Liver (tissue), 9 donors: ENCODE measurements around the gene PHC2. TPM values are rescaled to one million over a fixed set of nuclear protein-coding genes. Genes with fewer than 3 reads are reported as not detected.

ENCODE experiments used
- DNase-seq: peaks from one replicate; pipeline ENCODE4 v3.0.0-alpha.2; 2017; ENCODE audit warnings: low spot score
- H3K27ac ChIP-seq, 2 donors: one replicate each; pipeline ENCODE4 v1.7.0; 2013; ENCODE audit warnings: inconsistent platforms in 2 of 2, low read length in 2 of 2, control low read depth in 1 of 2, low read depth in 1 of 2, mild to moderate bottlenecking in 1 of 2
- H3K27me3 ChIP-seq, 4 donors: one replicate each; pipeline versions ENCODE4 v1.6.1 to v1.7.0; 2013; ENCODE audit warnings: low read length in 3 of 4, inconsistent platforms in 1 of 4, mild to moderate bottlenecking in 1 of 4, moderate library complexity in 1 of 4; ENCODE audit not compliant: control insufficient read depth in 4 of 4, insufficient read depth in 4 of 4
- H3K36me3 ChIP-seq, 4 donors: one replicate each; pipeline versions ENCODE4 v1.6.1 to v1.7.0; 2013; ENCODE audit warnings: low read length in 3 of 4, mild to moderate bottlenecking in 3 of 4, low read depth in 1 of 4, moderate library complexity in 1 of 4; ENCODE audit not compliant: control insufficient read depth in 4 of 4, insufficient read depth in 3 of 4
- H3K4me1 ChIP-seq, 4 donors: one replicate each; pipeline versions ENCODE4 v1.6.1 to v1.7.0; 2013; ENCODE audit warnings: low read length in 3 of 4, mild to moderate bottlenecking in 3 of 4, moderate library complexity in 1 of 4; ENCODE audit not compliant: control insufficient read depth in 4 of 4, insufficient read depth in 4 of 4
- H3K4me3 ChIP-seq, 3 donors: one replicate each; pipeline versions ENCODE4 v1.6.1 to v1.7.0; 2013; ENCODE audit warnings: low read length in 3 of 3, control low read depth in 1 of 3, low read depth in 1 of 3, mild to moderate bottlenecking in 1 of 3
- H3K9ac ChIP-seq, 2 donors: one replicate each; pipeline ENCODE4 v1.7.0; 2013; ENCODE audit warnings: low read length in 2 of 2, mild to moderate bottlenecking in 2 of 2, moderate library complexity in 2 of 2, control low read depth in 1 of 2, low read depth in 1 of 2
- H3K9me3 ChIP-seq, 4 donors: one replicate each; pipeline versions ENCODE4 v1.6.1 to v1.7.0; 2013; ENCODE audit warnings: low read length in 3 of 4; ENCODE audit not compliant: control insufficient read depth in 4 of 4
- ATF3 ChIP-seq: IDR thresholded peaks from 2 replicates; pipeline ENCODE4 v1.6.1; 2016; ENCODE audit warnings: antibody characterized with exemption
- CTCF ChIP-seq: fragments of 150-350 bp; IDR thresholded peaks from 2 replicates; pipeline ENCODE4 v1.5.1; 2017; ENCODE audit warnings: improper control_type of control experiment, low read depth, low read length; ENCODE audit not compliant: missing input control
- EGR1 ChIP-seq, 2 donors: IDR thresholded peaks; 2 replicates each; pipeline ENCODE4 v1.6.1; 2016 to 2018; ENCODE audit warnings: antibody characterized with exemption in 2 of 2, low read depth in 2 of 2
- FOXA1 ChIP-seq: IDR thresholded peaks from 2 replicates; pipeline ENCODE4 v1.6.1; 2016; ENCODE audit warnings: antibody characterized with exemption
- HNF4G ChIP-seq: IDR thresholded peaks from 2 replicates; pipeline ENCODE4 v1.6.1; 2016; ENCODE audit warnings: antibody characterized with exemption
- JUND ChIP-seq, 2 donors: IDR thresholded peaks; 2 replicates each; pipeline ENCODE4 v1.6.1; 2016; ENCODE audit warnings: antibody characterized with exemption in 2 of 2
- RAD21 ChIP-seq, 2 donors: IDR thresholded peaks; 2 replicates each; pipeline ENCODE4 v1.6.1; 2016; ENCODE audit warnings: antibody characterized with exemption in 2 of 2, mild to moderate bottlenecking in 2 of 2
- REST ChIP-seq: IDR thresholded peaks from 2 replicates; pipeline ENCODE4 v1.6.1; 2016; ENCODE audit warnings: antibody characterized with exemption, mild to moderate bottlenecking
- RXRA ChIP-seq, 2 donors: IDR thresholded peaks; 2 replicates each; pipeline ENCODE4 v1.6.1; 2017 to 2018; ENCODE audit warnings: antibody characterized with exemption in 2 of 2, mild to moderate bottlenecking in 1 of 2
- TAF1 ChIP-seq: conservative IDR thresholded peaks from 2 replicates; pipeline ENCODE4 v1.6.1; 2016; ENCODE audit warnings: antibody characterized with exemption, mild to moderate bottlenecking
- YY1 ChIP-seq: IDR thresholded peaks from 2 replicates; pipeline ENCODE4 v1.6.1; 2016; ENCODE audit warnings: antibody characterized with exemption, mild to moderate bottlenecking
- WGBS: extraction: QIAGEN DNeasy Blood & Tissue Kit; methylation state at CpG from one replicate; pipeline ENCODE4 v1.1.7; 2013; 5-methylcytosine and 5-hydroxymethylcytosine counted together
- polyA plus RNA-seq, 2 donors: library from polyadenylated mRNA; stranded (reverse) in 1 of 2; unstranded in 1 of 2; fragments of 200-250 nt in 1 of 2; fragments of >200 nt in 1 of 2; fragmentation: Nextera tagmentation in 1 of 2; extraction: Ambion mirVana in 1 of 2; gene quantifications; one replicate each; pipeline versions ENCODE4 v1.2.1 to v1.2.3, GENCODE V29; 2013 to 2015
- total RNA-seq, 2 donors: library from RNA; depleted of rRNA; stranded (reverse); fragments of >200 nt; gene quantifications; one replicate each; pipeline ENCODE4 v1.2.3, GENCODE V29; 2014
- donor health status: healthy.
- donor health status: healthy.
- donor health status: healthy.
- donor health status: healthy.
- donor health status: healthy.

PHC2 gene
- total and polyA plus RNA-seq, 4 donors = 19.1 to 67.8 (median 44.7) TPM

GRCh38 chr1:33471416-33471815 is 40.5 kb upstream of the PHC2 start:
- Histone ChIP-seq H3K4me1 (peaks cover 0 to 17% (median 8%) of the 10 kb centered on the region in 4 donors), H3K9me3 (no peaks in the 10 kb centered on the region)
- WGBS = 92% methylated on average over 4 of the region's 4 CpGs

GRCh38 chr1:33470495-33471012 is 39.7 kb upstream of the PHC2 start:
- Histone ChIP-seq H3K27ac (no peak overlapping the region), H3K36me3 (no peaks in the 10 kb centered on the region), H3K27me3 (no peaks in the 10 kb centered on the region), H3K4me1 (peaks cover 0 to 17% (median 10%) of the 10 kb centered on the region in 4 donors), H3K4me3 (no peak overlapping the region), H3K9me3 (no peaks in the 10 kb centered on the region), H3K9ac (no peak overlapping the region)
- 8% methylated on average over 11 of the region's 11 CpGs for WGBS
- TF ChIP-seq YY1 (peak; percentile 32), REST (no peak), TAF1 (no peak), JUND (IDR thresholded peaks at IDR 0.05) (no peak), RXRA (IDR thresholded peaks at IDR 0.05) (peak; percentile 61 to 78), CTCF (peak; percentile 84), HNF4G (no peak), RAD21 (IDR thresholded peaks at IDR 0.05) (peak; percentile 90 to 91)
- peak; percentile 55 for DNase-seq

More at GRCh38 chr1:33471416-33471815, 40.5 kb upstream of the PHC2 start:
- no peaks in the 10 kb centered on the region for H3K36me3 ChIP-seq
- DNase-seq = no peak
- H3K27ac ChIP-seq = no peak overlapping the region
- no peak for TF ChIP-seq EGR1 (IDR thresholded peaks at IDR 0.05; ENCODE audit: low read depth in 2 of 2)
- H3K9ac ChIP-seq = no peak overlapping the region
- no peaks in the 10 kb centered on the region for H3K27me3 ChIP-seq
- no peak overlapping the region for H3K4me3 ChIP-seq

GRCh38 chr1:33469691-33470090 is 38.8 kb upstream of the PHC2 start:
- 92% methylated on average over 2 of the region's 2 CpGs for WGBS
- no peak for DNase-seq
- no peak overlapping the region for H3K4me3 ChIP-seq
- H3K36me3 ChIP-seq = no peaks in the 10 kb centered on the region
- peaks cover 0 to 17% (median 10%) of the 10 kb centered on the region in 4 donors for H3K4me1 ChIP-seq
- H3K27me3 ChIP-seq = no peaks in the 10 kb centered on the region
- no peak for TF ChIP-seq ATF3
- no peak for TF ChIP-seq REST
- TF ChIP-seq CTCF = no peak
- TF ChIP-seq RAD21 (IDR thresholded peaks at IDR 0.05) = no peak
- TF ChIP-seq HNF4G = no peak
- TF ChIP-seq FOXA1 = no peak
- no peak for TF ChIP-seq TAF1
- H3K27ac ChIP-seq = no peak overlapping the region
- no peak overlapping the region for H3K9ac ChIP-seq
- H3K9me3 ChIP-seq = no peaks in the 10 kb centered on the region
